GM19372 (cell line): ENCODE measurements around the gene ASTN2.

ENCODE experiments used
- ATAC-seq: cut with Tn5 transposase; IDR thresholded peaks from one replicate; pipeline ENCODE4 v1.9.1; 2021; ENCODE audit warnings: mild to moderate bottlenecking, low read depth, moderate library complexity; ENCODE audit not compliant: unreplicated experiment

Gene ASTN2

GRCh38 chr9:116792271-116792670 lies 622.6 kb downstream of the ASTN2 start:
- no peak for ATAC-seq

GRCh38 chr9:116791326-116791725 lies 623.5 kb downstream of the ASTN2 start:
- no peak for ATAC-seq

GRCh38 chr9:116789081-116789480 lies 625.8 kb downstream of the ASTN2 start:
- ATAC-seq = no peak

GRCh38 chr9:116786737-116787136 lies 628.1 kb downstream of the ASTN2 start:
- no peak for ATAC-seq

GRCh38 chr9:116777116-116777515 lies 637.7 kb downstream of the ASTN2 start:
- ATAC-seq = no peak

- no peak for ATAC-seq
Observed at GRCh38 chr9:116774421-116775180, 640.3 kb downstream of the ASTN2 start.

GRCh38 chr9:116767219-116767618 lies 647.6 kb downstream of the ASTN2 start:
- no peak for ATAC-seq

DNA sequence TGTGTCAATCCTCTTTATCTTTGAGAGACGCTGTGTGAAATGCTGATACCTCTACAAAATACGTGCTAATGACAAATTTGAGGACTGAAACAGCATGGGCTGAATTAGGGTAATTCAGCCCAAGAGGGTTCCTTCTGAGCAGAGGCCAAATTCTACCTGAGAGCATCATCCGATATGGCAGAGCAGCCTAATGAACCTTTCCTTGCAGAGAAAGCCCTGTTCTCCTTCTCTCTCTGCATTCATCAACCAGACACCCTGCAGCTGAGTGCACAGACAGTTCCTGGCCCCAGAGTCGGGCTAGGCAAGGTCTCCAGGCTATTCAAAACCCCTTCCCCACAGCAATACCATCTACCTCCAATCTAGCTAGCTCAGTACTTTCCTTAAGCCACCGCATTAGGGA lies 649.8 kb downstream of the ASTN2 start:
- no peak for ATAC-seq

- no peak for ATAC-seq
Observed at GRCh38 chr9:116763770-116764169, 651.1 kb downstream of the ASTN2 start.

- ATAC-seq = no peak
Observed at GRCh38 chr9:116760636-116761035, 654.2 kb downstream of the ASTN2 start.

GRCh38 chr9:116757030-116757429 lies 657.8 kb downstream of the ASTN2 start:
- ATAC-seq = no peak

GRCh38 chr9:116753389-116753788 lies 661.5 kb downstream of the ASTN2 start:
- no peak for ATAC-seq

DNA sequence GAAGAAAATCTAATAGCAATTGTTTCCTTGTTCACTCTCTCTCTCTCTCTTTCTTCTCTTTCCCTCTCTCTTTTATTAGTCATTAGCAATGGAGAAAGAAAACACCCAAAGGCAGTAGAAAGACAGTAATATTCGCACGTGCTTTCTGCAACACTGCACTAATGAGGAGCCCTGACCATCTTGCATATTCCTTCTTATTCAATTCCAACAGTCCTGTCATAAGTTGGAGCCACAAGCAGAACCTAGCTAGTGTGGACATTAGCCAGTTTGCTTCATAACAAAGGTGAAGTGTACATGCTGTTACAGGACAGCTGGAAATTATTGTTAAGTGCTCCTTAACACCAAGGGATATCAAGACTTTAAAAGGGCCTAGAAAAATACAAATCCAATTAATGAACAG lies 664.3 kb downstream of the ASTN2 start:
- no peak for ATAC-seq

DNA sequence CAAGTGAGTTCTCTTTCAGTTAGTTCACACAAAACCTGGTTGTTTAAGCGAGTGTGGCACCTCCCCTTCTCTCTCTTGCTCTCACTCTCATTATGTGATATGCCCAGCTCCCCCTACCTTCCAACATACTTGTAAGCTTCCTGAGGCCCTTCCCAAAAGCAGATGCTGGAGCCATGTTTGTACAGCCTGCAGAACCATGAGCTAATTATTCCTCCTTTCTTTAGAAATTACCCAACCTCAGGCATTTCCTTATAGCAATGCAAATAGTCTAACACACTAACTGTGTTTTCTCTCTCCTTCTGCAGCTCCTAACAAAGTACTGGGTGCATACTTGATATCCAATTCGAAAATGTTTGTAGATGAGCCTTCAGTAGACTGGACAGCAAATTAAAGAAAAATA lies 665.1 kb downstream of the ASTN2 start:
- ATAC-seq = no peak

GRCh38 chr9:116749176-116749575 lies 665.7 kb downstream of the ASTN2 start:
- ATAC-seq = no peak

DNA sequence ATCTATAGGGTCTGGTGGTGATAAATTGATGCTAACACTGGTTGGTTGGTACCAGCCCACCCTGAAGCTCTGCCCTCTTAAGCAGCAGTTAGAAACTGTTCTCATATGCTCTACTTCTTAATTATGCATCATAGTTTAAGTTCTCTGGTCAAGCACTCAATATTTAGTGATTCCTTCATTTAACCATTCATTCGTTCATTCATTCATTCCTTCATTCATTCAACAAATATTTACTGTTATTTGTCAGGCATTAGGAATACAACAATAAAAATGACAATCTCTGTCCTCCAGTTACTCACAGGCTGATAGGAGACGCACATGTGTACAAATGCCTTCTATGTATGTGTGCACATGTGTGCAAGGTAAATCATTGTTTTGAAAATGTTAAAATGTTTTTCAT lies 673.1 kb downstream of the ASTN2 start:
- ATAC-seq = no peak

DNA sequence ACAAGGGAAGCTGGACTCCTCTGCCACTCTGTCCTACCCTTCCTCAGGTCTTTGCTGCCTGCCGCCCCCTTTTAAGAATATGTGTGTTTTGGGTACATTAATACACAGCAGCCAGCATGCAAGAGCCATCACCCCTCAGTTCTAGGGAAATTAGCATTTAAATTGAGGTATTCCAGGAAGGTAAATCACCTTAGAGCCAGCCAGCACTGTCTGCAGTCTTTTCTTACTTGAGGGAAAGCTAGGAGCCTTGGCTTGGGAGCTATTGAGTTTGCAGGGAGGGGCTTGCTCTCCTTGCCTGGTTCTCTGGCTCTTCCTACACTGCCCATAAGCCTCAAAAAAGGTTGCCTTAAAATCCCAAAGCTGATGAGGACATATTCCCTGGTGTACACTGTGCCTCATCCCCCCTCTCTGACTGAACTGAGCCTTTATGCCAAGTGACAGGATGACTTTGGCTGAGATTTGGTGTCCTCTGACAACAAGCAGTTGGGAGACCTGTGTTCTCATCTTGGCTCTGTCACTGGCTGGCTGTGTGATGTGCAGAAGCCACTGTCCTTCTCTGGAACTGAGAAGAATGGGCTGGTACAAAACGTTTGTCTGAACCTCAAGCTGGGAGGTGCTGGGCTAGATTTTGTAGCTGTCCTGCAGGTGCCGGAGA lies 673.6 kb downstream of the ASTN2 start:
- no peak for ATAC-seq

DNA sequence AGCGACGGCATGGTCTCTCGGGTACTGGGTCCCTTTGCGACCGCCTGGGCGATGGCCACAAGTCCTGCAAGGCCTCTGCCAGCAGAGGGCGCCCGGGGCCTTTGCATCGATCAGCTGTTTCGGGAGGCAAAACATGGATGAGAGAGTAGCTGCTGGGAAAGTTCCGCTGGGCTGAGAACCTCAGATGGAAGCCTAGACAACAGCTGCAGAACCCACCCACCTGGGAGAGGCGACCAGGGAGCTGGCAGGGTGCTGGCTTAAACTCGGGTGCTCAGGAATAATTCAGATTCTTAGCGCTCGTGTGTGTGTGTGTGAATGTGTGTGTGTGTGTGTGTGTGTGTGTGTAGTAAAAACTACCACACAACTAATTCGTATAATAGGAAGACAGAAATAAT lies 677.7 kb downstream of the ASTN2 start:
- no peak for ATAC-seq

- ATAC-seq = no peak
Observed at GRCh38 chr9:116736399-116737151, 678.3 kb downstream of the ASTN2 start.

GRCh38 chr9:116733010-116733641 lies 681.7 kb downstream of the ASTN2 start:
- no peak for ATAC-seq

DNA sequence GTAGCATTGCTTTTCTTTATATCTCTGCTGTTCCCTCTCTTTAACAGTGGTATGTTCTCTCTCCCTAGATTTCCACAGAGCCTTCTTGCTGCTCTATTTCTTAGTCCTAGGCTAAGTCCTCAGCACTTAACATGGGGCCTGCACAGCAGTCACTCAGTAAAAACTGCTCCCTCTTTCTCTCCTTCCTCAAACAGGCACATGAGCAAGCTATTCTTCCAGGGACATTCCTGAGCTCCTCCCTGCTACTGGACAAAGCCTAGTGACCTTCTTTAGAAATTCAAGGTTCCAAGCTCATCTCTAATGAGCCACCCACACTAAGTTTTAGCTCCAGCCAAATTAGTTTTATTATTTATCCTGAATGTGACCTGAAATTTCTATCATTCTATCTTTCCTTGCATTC lies 688.3 kb downstream of the ASTN2 start:
- no peak for ATAC-seq
